RWPE2 (cell line): ENCODE measurements around the gene DNMT3B.

Experiments
- ATAC-seq: fragments of 200-7000 bp; cut with Tn5 transposase; 3 replicates; pipeline ENCODE4 v1.9.1; 2021; ENCODE audit warnings: low read depth
- DNase-seq: peaks from one replicate; pipeline ENCODE4 v3.0.0-alpha.2; 2020; ENCODE audit warnings: low spot score
- H3K27ac ChIP-seq: fragments of 450-650 bp; 2 replicates; pipeline ENCODE4 v1.5.1; 2017; ENCODE audit warnings: mild to moderate bottlenecking; ENCODE audit not compliant: poor library complexity, severe bottlenecking
- H3K27me3 ChIP-seq: fragments of 250-450 bp; sonication (Bioruptor Pico); 2 replicates; pipeline ENCODE4 v1.5.1; 2021; ENCODE audit warnings: mild to moderate bottlenecking, moderate library complexity; ENCODE audit not compliant: insufficient read depth, poor library complexity, severe bottlenecking
- H3K36me3 ChIP-seq: fragments of 250-450 bp; sonication (Bioruptor Pico); 2 replicates; pipeline ENCODE4 v1.5.1; 2020; ENCODE audit warnings: low read depth, mild to moderate bottlenecking, moderate library complexity
- H3K4me1 ChIP-seq: fragments of 250-450 bp; sonication (Bioruptor Pico); 2 replicates; pipeline ENCODE4 v1.5.1; 2021; ENCODE audit warnings: mild to moderate bottlenecking, moderate library complexity; ENCODE audit not compliant: insufficient read depth, poor library complexity, severe bottlenecking
- H3K4me3 ChIP-seq: fragments of 250-450 bp; sonication (Bioruptor Pico); 2 replicates; pipeline ENCODE4 v1.5.1; 2021; ENCODE audit warnings: mild to moderate bottlenecking, moderate library complexity; ENCODE audit not compliant: severe bottlenecking
- H3K9me3 ChIP-seq: fragments of 250-450 bp; sonication (Bioruptor Pico); 2 replicates; pipeline ENCODE4 v1.5.1; 2021; ENCODE audit warnings: mild to moderate bottlenecking, moderate library complexity; ENCODE audit not compliant: severe bottlenecking
- CTCF ChIP-seq: fragments of 450-650 bp; IDR thresholded peaks from one replicate; pipeline ENCODE4 v1.5.1; 2017; ENCODE audit warnings: mild to moderate bottlenecking, moderate library complexity; ENCODE audit not compliant: poor library complexity, severe bottlenecking

The DNMT3B gene

DNA sequence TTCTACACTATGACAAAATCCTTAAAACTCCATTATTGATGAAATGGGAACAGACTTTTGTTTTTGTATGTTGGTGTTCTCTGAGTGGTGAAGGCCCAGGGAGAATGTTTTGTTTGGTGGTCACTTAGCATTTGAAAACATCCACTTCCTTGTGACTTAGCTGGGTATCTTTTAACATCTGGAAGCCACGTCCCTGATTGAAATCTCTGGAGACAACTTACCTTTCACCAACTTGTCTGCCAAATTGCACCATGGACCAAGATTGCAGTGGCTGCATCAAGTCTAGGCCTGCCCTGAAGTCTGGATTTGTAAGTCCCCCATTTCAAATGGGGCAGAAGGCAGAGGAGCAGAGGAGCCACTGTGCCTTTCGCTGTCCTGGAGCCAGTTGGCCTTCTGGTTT, 96.0 kb downstream of the DNMT3B start:
- DNase-seq, result no peak
- Histone ChIP-seq H3K27me3 (no peaks in the 10 kb centered on the region), H3K4me3 (no peak overlapping the region), H3K27ac (no peak overlapping the region), H3K9me3 (no peaks in the 10 kb centered on the region), H3K4me1 (no peaks in the 10 kb centered on the region), H3K36me3 (peaks cover 44% of the 10 kb centered on the region)
- TF ChIP-seq CTCF, result no peak
- peak; percentile 21; the same call in 2 of the 3 replicates for ATAC-seq
